Measurements from ENCODE around the gene SPTBN4.

Gene SPTBN4

DNA sequence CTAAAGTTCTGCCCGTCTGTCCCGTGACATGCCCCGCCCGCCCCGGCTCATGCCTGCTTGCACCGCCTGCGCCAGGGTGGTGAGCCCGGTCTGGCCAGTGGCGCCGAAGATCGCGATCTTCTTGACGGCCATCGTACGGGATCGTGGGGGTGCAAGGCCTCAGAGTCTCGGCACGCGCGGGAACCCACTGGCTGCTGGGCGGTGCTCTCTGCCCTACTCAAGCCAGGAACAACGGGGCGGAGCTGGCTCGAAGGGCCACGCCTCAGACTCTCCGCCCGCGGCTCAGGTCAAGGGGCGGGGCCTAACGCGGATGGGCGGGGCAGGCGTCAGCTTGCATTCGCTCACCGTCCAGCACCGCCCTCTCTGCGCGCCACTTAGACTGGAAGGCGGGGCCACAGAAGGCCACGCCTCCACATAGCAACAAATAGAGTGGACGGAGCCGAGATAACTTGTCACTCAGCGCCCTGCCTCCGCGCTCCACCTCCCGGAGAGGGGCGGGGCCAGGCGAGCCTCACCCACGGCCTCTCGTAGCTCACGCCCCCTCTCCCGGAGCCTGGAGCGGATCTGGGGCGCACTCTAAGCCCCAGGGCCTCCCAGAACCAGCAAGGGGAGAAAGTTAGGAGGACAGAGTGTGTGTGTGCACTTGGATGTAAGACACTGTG, 1.1 kb upstream of the SPTBN4 start, which contains the start of gene BLVRB:
BLVRB (minus strand) TSS at position 189 of the 662 bp plus-strand sequence; CDS start at position 132, 57 bp downstream.
- H3K4me2 ChIP-seq: peak within 1 kb of the TSS; percentile 68
- peak within 1 kb of the TSS; percentile 54; the same call in 1 of the 2 replicates for H3K9ac ChIP-seq
- no peaks in the 10 kb centered on the region; the same call in 1 of the 2 replicates for H3K27me3 ChIP-seq (ENCODE audit: insufficient read depth, low read depth)
- no peaks in the 10 kb centered on the region for H3K36me3 ChIP-seq (ENCODE audit: insufficient read depth)
- no peak for TF ChIP-seq CTCF (conservative IDR thresholded peaks at IDR 0.05; ENCODE audit: low read depth, low read length)
- H2AFZ ChIP-seq (ENCODE audit: low read depth): peak within 1 kb of the TSS; percentile 95
- no peaks in the 10 kb centered on the region for H3K79me2 ChIP-seq (ENCODE audit: insufficient read depth, low read depth)
- H4K20me1 ChIP-seq (ENCODE audit: insufficient read depth): no peaks in the 10 kb centered on the region
- H3K27ac ChIP-seq: peak within 1 kb of the TSS; percentile 35
- H3K4me3 ChIP-seq (IDR thresholded peaks at IDR 0.05; ENCODE audit: insufficient read depth, low read depth, low read length): no peak within 1 kb of the TSS
- H3K4me1 ChIP-seq (ENCODE audit: low read depth, poor library complexity, severe bottlenecking): peaks cover 28% of the 10 kb centered on the region

GRCh38 chr19:40466219-40466984, 399 bp upstream of the SPTBN4 start:
- H2AFZ ChIP-seq (ENCODE audit: low read depth): peak overlapping the region; percentile 73
- no peaks in the 10 kb centered on the region for H3K36me3 ChIP-seq (ENCODE audit: insufficient read depth)
- peaks cover 28% of the 10 kb centered on the region for H3K4me1 ChIP-seq (ENCODE audit: low read depth, poor library complexity, severe bottlenecking)
- no peak for TF ChIP-seq CTCF (conservative IDR thresholded peaks at IDR 0.05; ENCODE audit: low read depth, low read length)
- no peak overlapping the region; the same call in 1 of the 2 replicates for H3K9ac ChIP-seq
- no peaks in the 10 kb centered on the region for H4K20me1 ChIP-seq (ENCODE audit: insufficient read depth)
- no peak overlapping the region for H3K4me3 ChIP-seq (IDR thresholded peaks at IDR 0.05; ENCODE audit: insufficient read depth, low read depth, low read length)
- H3K4me2 ChIP-seq: peak overlapping the region; percentile 68
- H3K79me2 ChIP-seq (ENCODE audit: insufficient read depth, low read depth): no peaks in the 10 kb centered on the region
- no peak overlapping the region for H3K27ac ChIP-seq
- H3K27me3 ChIP-seq (ENCODE audit: insufficient read depth, low read depth): no peaks in the 10 kb centered on the region; the same call in 1 of the 2 replicates

DNA sequence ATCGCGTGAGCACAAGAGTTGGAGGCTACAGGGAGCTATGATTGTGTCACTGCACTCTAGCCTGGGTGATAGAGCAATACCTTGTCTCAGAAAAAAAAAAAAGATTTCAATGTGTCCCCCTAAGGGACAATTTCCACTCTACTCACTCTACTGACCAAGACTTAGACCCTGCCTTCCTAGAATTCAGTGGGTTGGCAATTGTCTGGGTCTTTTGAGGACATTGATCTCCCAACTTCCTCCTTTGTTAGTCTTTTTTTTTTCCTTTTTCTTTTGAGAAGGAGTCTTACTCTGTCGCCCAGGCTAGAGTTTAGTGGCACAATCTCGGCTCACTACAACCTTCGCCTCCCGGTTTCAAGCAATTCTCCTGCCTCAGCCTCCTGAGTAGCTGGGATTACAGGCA, 2.2 kb downstream of the SPTBN4 start:
- no peaks in the 10 kb centered on the region for H4K20me1 ChIP-seq (ENCODE audit: insufficient read depth)
- no peak overlapping the region for H3K4me2 ChIP-seq
- H3K4me1 ChIP-seq (ENCODE audit: low read depth, poor library complexity, severe bottlenecking): peaks cover 20% of the 10 kb centered on the region
- no peak overlapping the region for H3K4me3 ChIP-seq (IDR thresholded peaks at IDR 0.05; ENCODE audit: insufficient read depth, low read depth, low read length)
- H3K27me3 ChIP-seq (ENCODE audit: insufficient read depth, low read depth): no peaks in the 10 kb centered on the region; the same call in 1 of the 2 replicates
- H2AFZ ChIP-seq (ENCODE audit: low read depth): no peak overlapping the region
- H3K27ac ChIP-seq: no peak overlapping the region
- H3K9ac ChIP-seq: no peak overlapping the region
- no peak for TF ChIP-seq CTCF (conservative IDR thresholded peaks at IDR 0.05; ENCODE audit: low read depth, low read length)
- no peaks in the 10 kb centered on the region for H3K36me3 ChIP-seq (ENCODE audit: insufficient read depth)
- no peaks in the 10 kb centered on the region for H3K79me2 ChIP-seq (ENCODE audit: insufficient read depth, low read depth)

GRCh38 chr19:40471111-40471510, 4.3 kb downstream of the SPTBN4 start:
- no peak overlapping the region for H2AFZ ChIP-seq (ENCODE audit: low read depth)
- H3K4me1 ChIP-seq (ENCODE audit: low read depth, poor library complexity, severe bottlenecking): peaks cover 6% of the 10 kb centered on the region
- no peaks in the 10 kb centered on the region for H3K36me3 ChIP-seq (ENCODE audit: insufficient read depth)
- no peaks in the 10 kb centered on the region for H4K20me1 ChIP-seq (ENCODE audit: insufficient read depth)
- TF ChIP-seq CTCF (conservative IDR thresholded peaks at IDR 0.05; ENCODE audit: low read depth, low read length): no peak
- no peak overlapping the region for H3K4me2 ChIP-seq
- H3K27me3 ChIP-seq (ENCODE audit: insufficient read depth, low read depth): no peaks in the 10 kb centered on the region; the same call in 1 of the 2 replicates
- H3K79me2 ChIP-seq (ENCODE audit: insufficient read depth, low read depth): no peaks in the 10 kb centered on the region
- no peak overlapping the region for H3K4me3 ChIP-seq (IDR thresholded peaks at IDR 0.05; ENCODE audit: insufficient read depth, low read depth, low read length)
- no peak overlapping the region for H3K9ac ChIP-seq
- H3K27ac ChIP-seq: no peak overlapping the region
